HepG2 (cell line): ENCODE data around the gene NAV2. TPM values are rescaled to one million over a fixed set of nuclear protein-coding genes. Genes with fewer than 3 reads are reported as not detected.

ENCODE experiments used
- ATM ChIP-seq: fragments of 450-650 bp; IDR thresholded peaks from 2 replicates; pipeline ENCODE4 v1.7.1; 2017; ENCODE audit warnings: mild to moderate bottlenecking, borderline replicate concordance
- CCAR2 ChIP-seq: fragments of 200-400 bp; formaldehyde crosslinking; optimal IDR thresholded peaks from 2 replicates; pipeline ENCODE3; 2018; ENCODE audit warnings: low read depth, mild to moderate bottlenecking, low read length, moderate library complexity
- IRF9 ChIP-seq: sonication (generic); formaldehyde crosslinking; IDR thresholded peaks from 2 replicates; pipeline ENCODE4 v1.8.0; 2022; ENCODE audit warnings: missing genetic modification reagents, mild to moderate bottlenecking, borderline replicate concordance
- ISX ChIP-seq: sonication (generic); formaldehyde crosslinking; conservative IDR thresholded peaks from 2 replicates; pipeline ENCODE4 v1.5.0; 2020; ENCODE audit warnings: missing genetic modification reagents
- KDM5B ChIP-seq: sonication (generic); formaldehyde crosslinking; IDR thresholded peaks from 2 replicates; pipeline ENCODE4 v1.4.0; 2020; ENCODE audit warnings: missing genetic modification reagents, mild to moderate bottlenecking, borderline replicate concordance
- NAIF1 ChIP-seq: sonication (generic); formaldehyde crosslinking; IDR thresholded peaks from 2 replicates; pipeline ENCODE4 v1.5.0; 2020; ENCODE audit warnings: mild to moderate bottlenecking, missing genetic modification reagents, borderline replicate concordance
- NCOA1 ChIP-seq: sonication (generic); formaldehyde crosslinking; IDR thresholded peaks from 2 replicates; pipeline ENCODE4 v1.9.0; 2021; ENCODE audit warnings: missing genetic modification reagents
- NFIB ChIP-seq: sonication (generic); formaldehyde crosslinking; IDR thresholded peaks from 2 replicates; pipeline ENCODE4 v1.9.0; 2021; ENCODE audit warnings: missing genetic modification reagents, mild to moderate bottlenecking, borderline replicate concordance
- PHB2 ChIP-seq: fragments of 450-650 bp; IDR thresholded peaks from 2 replicates; pipeline ENCODE4 v1.6.1; 2018; ENCODE audit not compliant: partially characterized antibody
- SIN3A ChIP-seq: IDR thresholded peaks from 2 replicates; pipeline ENCODE4 v1.6.1; 2011; ENCODE audit warnings: low read depth, mild to moderate bottlenecking, control low read depth, low read length, borderline replicate concordance
- SMAD9 ChIP-seq: sonication (generic); formaldehyde crosslinking; IDR thresholded peaks from 2 replicates; pipeline ENCODE4 v1.5.1; 2020; ENCODE audit warnings: mild to moderate bottlenecking, missing genetic modification reagents
- TBL1XR1 ChIP-seq: fragments of 150-350 bp; IDR thresholded peaks from 2 replicates; pipeline ENCODE4 v1.6.1; 2014; ENCODE audit warnings: borderline replicate concordance, low read length; ENCODE audit not compliant: partially characterized antibody
- TFAP4 ChIP-seq: sonication (generic); IDR thresholded peaks from 2 replicates; pipeline ENCODE4 v1.6.1; 2016; ENCODE audit warnings: low read depth, borderline replicate concordance
- ZBTB25 ChIP-seq: IDR thresholded peaks from 2 replicates; pipeline ENCODE4 v1.6.1; 2018; ENCODE audit warnings: missing genetic modification reagents
- ZBTB38 ChIP-seq: sonication (generic); formaldehyde crosslinking; IDR thresholded peaks from 2 replicates; pipeline ENCODE4 v1.5.1; 2020; ENCODE audit warnings: mild to moderate bottlenecking, missing genetic modification reagents
- ZBTB7A ChIP-seq: sonication (generic); formaldehyde crosslinking; IDR thresholded peaks from 2 replicates; pipeline ENCODE4 v1.8.0; 2022; ENCODE audit warnings: mild to moderate bottlenecking, missing genetic modification reagents
- ZNF234 ChIP-seq: sonication (generic); formaldehyde crosslinking; conservative IDR thresholded peaks from 2 replicates; pipeline ENCODE4 v1.5.1; 2020; ENCODE audit warnings: mild to moderate bottlenecking, missing genetic modification reagents
- ZNF251 ChIP-seq: sonication (generic); formaldehyde crosslinking; IDR thresholded peaks from 2 replicates; pipeline ENCODE4 v1.9.0; 2021; ENCODE audit warnings: mild to moderate bottlenecking, missing genetic modification reagents
- ZNF292 ChIP-seq: sonication (generic); formaldehyde crosslinking; IDR thresholded peaks from 2 replicates; pipeline ENCODE4 v1.8.1; 2022; ENCODE audit warnings: mild to moderate bottlenecking, low read depth, missing genetic modification reagents, borderline replicate concordance
- ZNF331 ChIP-seq: sonication (generic); formaldehyde crosslinking; IDR thresholded peaks from 2 replicates; pipeline ENCODE4 v1.4.0; 2020; ENCODE audit warnings: missing genetic modification reagents
- ZNF569 ChIP-seq: sonication (generic); formaldehyde crosslinking; IDR thresholded peaks from 2 replicates; pipeline ENCODE4 v1.5.0; 2020; ENCODE audit warnings: mild to moderate bottlenecking, missing genetic modification reagents, moderate library complexity, borderline replicate concordance
- ZNF616 ChIP-seq: sonication (generic); formaldehyde crosslinking; IDR thresholded peaks from 2 replicates; pipeline ENCODE4 v1.5.0; 2020; ENCODE audit warnings: low read depth, mild to moderate bottlenecking, missing genetic modification reagents
- ZNF709 ChIP-seq: sonication (generic); formaldehyde crosslinking; IDR thresholded peaks from 2 replicates; pipeline ENCODE4 v1.5.0; 2020; ENCODE audit warnings: mild to moderate bottlenecking, missing genetic modification reagents
- ZNF768 ChIP-seq: sonication (generic); formaldehyde crosslinking; IDR thresholded peaks from 2 replicates; pipeline ENCODE4 v1.4.0; 2020; ENCODE audit warnings: missing genetic modification reagents
- ZNF770 ChIP-seq: sonication (generic); formaldehyde crosslinking; IDR thresholded peaks from 2 replicates; pipeline ENCODE4 v1.5.0; 2020; ENCODE audit warnings: mild to moderate bottlenecking, missing genetic modification reagents
- polyA plus RNA-seq, 8 experiments: library from polyadenylated mRNA; depleted of rRNA in 3 of 8; stranded (reverse) in 7 of 8; unstranded in 1 of 8; fragments of >200 nt; fragmentation: Illumina TruSeq in 4 of 8; extraction: Trizol in 4 of 8; gene quantifications; 2 replicates each; pipeline versions ENCODE4 v1.2.1 to v1.2.3, GENCODE V29; 2011 to 2016; ENCODE audit warnings: low read depth in 4 of 8, missing spikeins in 1 of 8, mixed read lengths in 1 of 8; ENCODE audit not compliant: insufficient read depth in 1 of 8
- total RNA-seq, 5 experiments: library from RNA; depleted of rRNA; stranded (reverse); fragments of >200 nt; fragmentation: Illumina TruSeq; extraction: Trizol; gene quantifications; 2 replicates each; pipeline ENCODE4 v1.2.3, GENCODE V29; 2016; ENCODE audit warnings: low read depth in 1 of 5

NAV2 gene
- total and polyA plus RNA-seq, 2 of the 13 experiments (the other 11 are each of a cell fraction or from before 2014, with no cell fraction given) = 9.3 to 34.6 TPM

GRCh38 chr11:19976281-19976941, 263.8 kb downstream of the NAV2 start (continued):
- TF ChIP-seq TBL1XR1 (no peak), ZNF331 (CRISPR knock-in tag) (no peak; the same call in 1 of the 2 replicates), ZNF616 (0 out of 2 replicates have a peak, but pooled peaks have one; percentile 61), NAIF1 (CRISPR knock-in tag) (no peak), IRF9 (CRISPR knock-in tag) (no peak), ZBTB38 (CRISPR knock-in tag) (peak; percentile 56; the same call in 1 of the 2 replicates), ZNF709 (CRISPR knock-in tag) (no peak), ISX (no peak), CCAR2 (no peak), ZNF234 (no peak), SIN3A (0 out of 2 replicates have a peak, but pooled peaks have one; percentile 35), PHB2 (no peak), ZBTB25 (CRISPR knock-in tag) (0 out of 2 replicates have a peak, but pooled peaks have one; percentile 24), ZNF292 (CRISPR knock-in tag) (peak; percentile 95), ATM (no peak), KDM5B (no peak; the same call in 1 of the 2 replicates), NFIB (CRISPR knock-in tag) (no peak), NCOA1 (CRISPR knock-in tag) (no peak), SMAD9 (no peak), ZNF569 (no peak), TFAP4 (no peak), ZNF251 (CRISPR knock-in tag) (no peak), ZBTB7A (CRISPR knock-in tag) (no peak), ZNF768 (CRISPR knock-in tag) (no peak), ZNF770 (no peak)
